ENCODE measurements around the gene PLA2G4F.

PLA2G4F gene

DNA sequence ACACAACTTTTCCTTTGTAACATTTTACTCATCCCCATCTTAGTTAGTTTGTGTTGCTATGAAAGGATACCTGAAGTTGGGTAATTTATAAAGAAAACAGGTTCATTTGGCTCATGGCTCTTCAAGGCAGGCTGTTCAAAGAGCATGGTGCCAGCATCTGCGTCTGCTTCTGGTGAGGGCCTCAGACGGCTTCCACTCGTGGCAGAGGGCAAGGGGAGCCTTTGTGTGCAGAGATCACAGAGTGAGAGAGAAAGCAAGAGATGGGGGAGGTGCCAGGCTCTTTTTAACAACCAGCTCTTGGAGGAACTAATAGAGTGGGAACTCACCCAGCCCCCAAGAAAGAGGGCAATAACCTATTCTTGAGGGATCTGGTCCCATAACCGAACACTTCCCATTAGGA, 23.1 kb downstream of the PLA2G4F start:
- no peak for DNase-seq (ENCODE audit: low spot score)

DNA sequence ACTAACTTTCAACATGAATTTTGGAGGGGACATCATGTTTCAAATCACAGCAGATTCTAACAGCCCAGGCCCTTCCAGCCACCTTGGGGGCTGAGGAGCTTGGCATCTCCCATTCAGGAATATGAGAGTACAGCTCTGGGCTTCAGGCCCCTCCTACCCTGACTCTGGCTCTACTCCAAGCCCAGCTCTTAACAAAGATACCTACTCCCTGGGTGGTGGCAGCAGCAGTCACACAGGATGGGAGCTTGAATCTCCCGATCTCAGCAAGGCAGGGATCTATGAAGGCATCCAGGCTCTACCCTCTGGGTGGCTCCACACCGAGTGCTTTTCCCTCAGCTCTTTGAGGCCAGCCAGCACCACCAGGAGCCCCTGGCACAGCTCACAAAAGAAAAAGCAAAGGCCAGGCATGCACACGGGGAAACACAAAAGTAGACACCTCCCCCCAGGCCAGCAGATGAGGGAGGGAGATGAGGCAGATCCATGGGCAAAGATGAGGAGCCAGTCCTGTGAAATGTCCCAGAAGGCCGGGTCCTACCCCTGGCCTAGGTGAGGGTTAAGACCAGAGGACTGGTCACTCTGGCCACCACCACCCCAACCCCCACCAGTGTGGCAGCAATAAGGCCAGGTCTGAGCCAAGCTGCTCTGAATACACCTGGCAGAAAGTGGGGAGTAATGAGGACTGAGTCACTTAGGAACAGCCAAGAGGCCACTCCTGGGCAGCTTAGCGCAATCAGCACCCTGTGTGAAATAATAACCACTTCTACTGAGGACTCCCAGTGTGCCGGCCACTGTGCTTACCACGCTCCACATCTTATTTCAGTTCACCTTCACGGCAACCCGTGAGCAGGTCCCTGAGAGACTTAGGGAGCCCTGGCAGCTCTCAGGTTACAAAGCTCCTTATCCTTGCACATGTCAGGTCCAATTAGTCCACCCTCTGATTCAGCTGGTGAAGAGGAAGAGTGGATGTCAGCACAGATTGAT, 24.3 kb downstream of the PLA2G4F start:
- DNase-seq (ENCODE audit: low spot score), result no peak

DNA sequence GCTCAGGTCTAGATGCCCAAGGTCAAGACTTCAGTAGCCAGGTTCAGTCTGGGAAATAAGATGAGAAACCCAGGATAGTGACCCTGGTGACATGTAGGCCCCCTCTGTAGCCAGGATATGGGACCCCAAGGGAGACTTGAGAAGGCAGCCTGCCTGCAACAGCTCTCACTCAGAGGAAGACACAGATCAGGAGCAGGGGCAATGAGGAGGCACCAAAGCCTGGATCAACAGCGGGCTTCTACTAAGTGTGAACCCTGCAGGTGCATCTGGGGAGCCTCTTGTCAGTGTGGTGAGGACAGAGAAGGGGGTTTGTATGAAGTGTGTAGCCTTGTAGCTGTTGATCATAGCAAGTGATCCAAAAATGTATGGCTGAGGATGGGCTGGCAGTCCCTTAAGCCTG, 25.4 kb downstream of the PLA2G4F start:
- no peak for DNase-seq (ENCODE audit: low spot score)

DNA sequence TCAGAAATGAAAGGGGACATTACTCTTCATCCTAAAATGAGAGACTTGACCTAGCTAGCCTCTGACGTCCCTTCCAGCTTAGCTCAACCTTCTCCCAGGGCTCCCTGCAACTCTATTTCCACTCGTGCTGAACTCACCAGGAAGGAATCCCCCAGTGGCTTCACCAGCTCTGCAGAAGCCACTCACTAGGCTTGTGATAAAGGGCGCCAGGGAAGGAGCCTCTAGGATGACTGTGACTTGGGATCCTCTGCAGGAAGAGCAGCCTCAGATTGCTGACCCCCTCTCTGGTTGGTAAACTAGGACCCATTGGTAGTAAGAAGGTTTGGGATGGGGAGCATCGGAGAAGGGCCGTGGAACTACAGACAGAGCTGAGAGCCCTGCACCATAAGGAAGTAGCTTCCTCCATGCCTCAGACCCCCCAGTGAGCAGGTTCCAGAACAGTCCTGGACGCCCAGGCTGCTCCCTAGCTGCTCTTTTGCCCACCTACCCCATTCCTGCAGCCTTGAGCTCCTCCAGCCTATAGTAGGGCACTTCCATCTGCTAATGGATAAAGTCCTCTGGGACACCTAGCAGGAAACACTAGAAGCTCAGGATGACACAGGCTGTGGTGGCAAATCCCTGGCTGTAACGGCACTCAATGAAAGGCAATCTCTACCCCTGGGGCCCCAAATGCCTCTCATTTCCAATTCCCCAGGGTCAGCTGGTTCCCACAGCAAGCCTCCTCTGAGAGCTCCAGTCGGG, 26.0 kb downstream of the PLA2G4F start:
- no peak for DNase-seq (ENCODE audit: low spot score)

DNA sequence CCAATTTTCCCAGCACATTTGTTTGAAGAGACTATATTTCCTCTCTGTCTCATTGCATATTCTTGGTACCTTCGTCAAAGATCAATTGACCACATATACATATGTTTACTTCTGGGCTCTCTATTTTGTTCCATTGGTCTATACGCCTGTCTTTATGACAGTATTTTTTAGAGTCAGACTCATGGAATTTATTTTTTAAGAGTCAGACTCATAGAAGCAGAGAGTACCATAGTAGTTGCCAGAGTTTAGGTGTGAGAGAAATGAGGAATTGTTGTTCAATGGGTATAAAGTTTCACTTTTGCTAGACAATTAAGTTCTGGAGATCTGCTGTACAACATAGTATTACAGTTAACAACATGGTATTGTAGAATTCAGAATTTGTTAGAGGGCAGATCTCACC, 27.1 kb downstream of the PLA2G4F start:
- DNase-seq (ENCODE audit: low spot score), result no peak

DNA sequence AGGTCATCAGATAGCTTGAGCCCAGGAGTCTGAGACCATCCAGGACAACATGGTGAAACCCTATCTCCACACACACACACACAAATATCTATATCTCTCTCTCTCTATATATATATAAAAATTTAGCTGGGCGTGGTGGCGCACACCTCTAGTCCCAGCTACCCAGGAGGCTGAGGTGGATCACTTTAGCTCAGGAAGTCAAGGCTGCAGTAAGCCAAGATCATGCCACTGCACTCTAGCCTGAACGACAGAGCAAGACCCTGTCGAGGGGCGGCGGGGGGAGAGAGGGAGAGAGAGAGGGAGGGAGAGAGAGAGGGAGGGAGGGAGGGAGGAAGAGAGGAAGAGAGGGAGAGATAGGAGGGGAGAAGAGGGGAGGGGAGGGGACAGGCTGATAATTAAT, 28.0 kb downstream of the PLA2G4F start:
- DNase-seq (ENCODE audit: low spot score), result no peak

DNA sequence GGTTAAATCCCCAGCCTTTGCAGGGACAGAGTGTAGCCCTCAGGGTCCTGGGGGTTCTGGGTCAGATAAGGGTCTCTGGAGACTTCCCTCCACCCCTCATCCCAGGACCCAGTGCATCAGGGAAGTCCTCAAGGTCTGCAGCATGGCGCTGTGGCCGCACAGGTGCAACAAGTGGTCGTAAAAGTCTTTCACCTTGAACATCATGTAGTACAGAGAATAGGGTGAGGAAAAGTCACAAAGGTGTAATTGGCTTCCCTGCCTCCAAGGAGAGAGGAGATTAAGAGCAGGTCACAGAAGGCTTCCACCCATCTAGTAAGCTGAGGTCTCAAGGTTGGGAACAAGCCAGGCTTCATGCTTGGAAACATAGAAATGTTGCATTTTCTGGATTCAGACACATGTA, 32.9 kb downstream of the PLA2G4F start:
- no peak for DNase-seq (ENCODE audit: low spot score)

DNA sequence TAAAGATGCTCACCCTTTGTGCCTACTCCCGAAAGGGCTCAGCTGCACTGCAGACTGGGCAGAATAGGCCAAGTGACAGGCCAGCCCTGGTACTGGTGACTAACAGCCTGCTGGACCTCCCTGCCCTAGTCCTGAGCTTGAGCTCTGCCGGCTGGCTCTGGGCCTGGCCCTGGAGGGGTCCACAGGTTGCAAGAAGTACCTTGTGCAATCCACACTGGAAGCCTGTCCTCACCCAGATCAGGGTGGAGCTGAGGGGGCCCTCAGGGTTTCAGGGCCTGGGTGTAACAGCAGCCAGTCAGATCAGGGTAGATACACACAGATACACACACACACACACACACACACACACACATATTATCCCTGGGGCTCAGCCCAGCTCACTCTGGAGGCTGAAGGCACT, 34.8 kb downstream of the PLA2G4F start:
- DNase-seq (ENCODE audit: low spot score), result no peak

DNA sequence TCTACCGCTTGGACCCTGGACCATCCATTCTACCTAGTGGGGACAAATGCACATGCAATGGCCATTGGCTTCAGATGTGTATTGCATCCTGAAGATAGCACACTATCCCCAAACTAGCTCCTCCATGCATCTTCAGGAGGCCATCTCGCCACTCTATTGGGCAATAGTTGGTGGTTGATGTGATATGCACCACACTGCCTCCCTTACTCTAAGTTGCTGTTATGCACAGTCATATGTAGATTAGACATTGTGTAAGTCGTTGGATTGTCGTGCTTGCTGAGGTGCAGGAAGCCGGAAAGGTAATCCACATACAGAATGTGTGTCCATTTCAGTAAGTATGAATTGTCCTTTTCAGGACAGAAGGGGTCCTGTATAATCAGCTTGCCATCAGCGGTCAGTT, 35.4 kb downstream of the PLA2G4F start:
- DNase-seq (ENCODE audit: low spot score), result no peak

DNA sequence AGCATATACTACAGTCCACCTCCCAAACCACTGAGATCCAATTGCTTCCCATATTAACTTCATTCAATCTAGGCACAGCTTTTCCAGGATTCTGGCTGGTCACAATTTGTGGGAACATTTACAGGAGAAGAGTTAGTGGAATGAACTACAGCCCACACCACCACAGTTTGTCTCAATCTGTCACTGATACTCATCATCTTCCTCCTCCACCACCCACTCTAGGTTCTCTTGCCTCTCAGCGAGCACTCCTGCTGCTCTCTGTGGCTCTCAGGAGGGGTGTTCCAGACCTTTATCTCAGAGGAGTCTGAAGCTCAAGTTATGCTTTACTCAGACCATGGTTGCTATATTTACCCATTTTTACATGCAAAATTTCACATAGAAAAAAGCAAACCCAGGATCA, 36.2 kb downstream of the PLA2G4F start:
- DNase-seq (ENCODE audit: low spot score), result no peak

DNA sequence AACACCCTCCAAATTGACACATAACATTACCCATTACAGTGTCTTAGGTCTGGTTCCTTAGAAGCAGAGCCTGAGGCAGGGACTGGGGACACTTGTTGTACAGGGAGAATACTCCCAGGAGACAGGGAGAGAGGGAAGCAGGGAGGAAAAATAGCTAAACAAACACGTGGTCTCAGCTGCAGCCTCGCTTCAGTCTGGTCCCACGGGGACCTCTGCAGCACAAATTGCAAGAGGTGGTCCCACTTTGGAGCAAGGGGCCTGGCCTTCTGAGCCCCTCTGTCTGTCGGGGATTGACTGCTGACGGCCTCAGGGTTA, 37.0 kb downstream of the PLA2G4F start:
- DNase-seq (ENCODE audit: low spot score), result no peak

DNA sequence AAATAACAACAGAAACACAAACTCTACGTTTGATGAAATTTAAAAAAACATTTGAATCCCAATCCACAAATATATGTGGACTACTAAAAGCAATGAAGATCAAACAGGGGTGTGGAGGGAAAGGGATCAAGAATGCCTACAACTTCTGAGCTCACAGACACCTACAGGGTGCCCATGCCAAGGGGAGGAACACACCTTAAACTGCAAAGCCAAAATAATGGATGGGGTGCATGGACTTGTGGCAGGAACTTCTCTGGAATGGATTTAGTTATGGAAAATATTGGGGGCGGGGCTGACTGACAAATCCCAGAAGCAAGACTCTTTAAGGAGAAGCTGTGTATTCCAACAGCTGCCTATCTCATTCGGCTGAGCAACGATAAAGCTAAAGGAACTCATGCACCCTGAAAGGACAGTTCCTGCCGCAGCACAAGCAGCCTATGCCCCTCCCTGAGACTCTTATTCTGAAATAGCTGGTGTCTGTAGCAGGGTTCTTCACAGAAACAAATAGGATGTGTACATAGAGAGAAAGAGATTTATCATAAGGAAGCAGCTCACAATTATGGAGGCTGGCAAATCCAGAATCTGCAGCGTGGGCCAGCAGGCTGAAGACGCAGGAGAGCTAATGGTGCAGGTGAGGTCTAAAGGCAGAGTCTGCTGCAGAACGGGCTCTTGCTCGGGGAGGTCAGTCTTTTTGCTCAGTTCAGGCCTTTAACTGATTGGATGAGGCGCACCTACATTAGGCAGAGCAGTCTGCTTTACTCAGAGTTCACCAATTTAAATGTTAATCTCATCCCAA, 37.6 kb downstream of the PLA2G4F start:
- no peak for DNase-seq (ENCODE audit: low spot score)

DNA sequence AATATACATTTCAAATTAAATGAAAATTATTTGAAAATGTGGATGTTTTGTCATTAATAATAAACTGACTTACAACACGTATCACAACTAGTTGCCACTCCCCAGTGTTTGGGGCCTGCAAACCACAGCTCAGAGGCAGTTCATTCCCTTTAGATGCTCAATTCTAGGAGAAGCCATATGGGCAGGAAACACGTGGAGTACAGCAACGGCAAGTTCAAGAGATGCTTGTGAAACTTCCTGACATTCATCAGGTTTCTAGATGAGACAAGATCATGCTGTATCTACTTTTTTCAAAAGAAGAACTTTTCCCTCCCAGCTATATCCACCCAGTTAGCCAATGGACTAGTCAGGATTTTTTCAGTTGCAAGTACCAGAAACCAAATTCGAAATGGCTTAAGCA, 44.5 kb downstream of the PLA2G4F start:
- no peak for DNase-seq (ENCODE audit: low spot score)

DNA sequence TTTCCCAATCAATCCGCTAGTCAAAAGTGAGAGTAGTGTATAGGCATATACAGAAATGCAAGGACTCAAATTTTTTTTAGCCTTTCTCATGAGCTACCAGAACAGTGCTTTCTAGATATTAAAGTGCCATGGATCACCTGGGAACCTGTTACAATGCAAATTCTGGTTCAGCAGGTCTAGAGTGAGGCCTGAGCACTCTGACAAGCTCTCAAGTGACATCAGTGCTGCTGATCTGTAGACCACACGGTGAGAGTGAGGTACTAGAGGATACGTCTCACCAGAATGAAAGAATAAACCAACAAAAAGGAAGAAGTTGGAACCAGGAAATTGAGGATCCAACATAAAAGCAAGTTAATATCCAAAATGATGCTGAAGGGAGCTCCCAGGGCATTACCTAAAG, 46.1 kb downstream of the PLA2G4F start:
- no peak for DNase-seq (ENCODE audit: low spot score)

DNA sequence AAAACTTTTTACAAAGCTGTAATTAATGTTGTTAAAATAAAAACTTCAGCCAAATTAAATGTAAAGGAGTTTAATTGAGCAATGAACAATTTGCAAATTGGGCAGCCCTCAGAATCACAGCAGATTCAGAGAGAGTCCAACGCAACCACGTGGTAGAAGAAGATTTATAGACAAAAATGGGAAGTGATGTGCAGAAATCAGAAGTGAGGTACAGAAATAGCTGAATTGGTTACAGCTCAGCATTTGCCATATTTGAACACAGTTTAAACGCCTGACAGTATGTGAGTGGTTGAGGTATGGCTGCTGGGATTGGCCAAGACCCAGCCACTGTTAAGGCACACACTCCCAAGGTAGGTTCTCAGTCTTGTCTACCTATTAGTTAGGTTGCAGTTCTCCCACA, 47.6 kb downstream of the PLA2G4F start:
- DNase-seq (ENCODE audit: low spot score), result no peak

DNA sequence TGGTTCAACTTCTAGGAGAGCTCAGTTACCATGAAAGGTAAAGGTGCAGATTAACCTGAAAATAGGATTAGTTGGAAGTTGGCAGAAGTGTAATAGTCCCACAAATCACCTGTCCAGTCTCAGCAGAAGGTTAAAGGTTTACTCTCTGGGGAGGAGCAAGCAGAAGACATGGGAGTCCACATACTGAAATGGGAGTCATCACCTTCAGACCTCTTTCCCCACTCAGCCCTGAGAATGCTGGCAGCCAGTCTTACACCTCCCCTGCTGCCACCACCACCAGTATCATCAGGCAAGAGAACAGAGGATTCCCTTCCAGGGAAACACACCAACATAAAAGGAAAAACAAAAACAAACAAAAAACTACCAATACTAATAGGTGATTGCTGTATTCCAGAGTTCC, 48.2 kb downstream of the PLA2G4F start:
- DNase-seq (ENCODE audit: low spot score), result no peak

DNA sequence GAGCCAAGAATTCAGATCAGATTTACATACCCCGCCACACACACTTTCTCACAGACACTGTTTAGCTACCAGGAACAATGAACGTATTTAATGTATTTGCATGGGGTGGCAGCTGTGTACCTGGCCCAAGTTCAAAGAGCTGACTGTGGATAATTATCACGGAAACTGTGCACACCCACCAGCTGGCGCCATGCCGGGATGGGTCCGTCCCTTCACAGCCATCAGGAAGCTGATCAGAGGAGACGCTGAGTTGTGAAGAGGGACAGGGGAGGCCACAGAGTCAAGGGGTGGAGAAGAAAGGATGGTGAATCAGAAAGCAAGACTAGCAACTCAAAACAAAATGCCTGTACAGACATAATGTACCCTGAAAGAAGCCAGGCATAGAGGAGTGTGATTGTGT, 49.0 kb downstream of the PLA2G4F start:
- no peak for DNase-seq (ENCODE audit: low spot score)

DNA sequence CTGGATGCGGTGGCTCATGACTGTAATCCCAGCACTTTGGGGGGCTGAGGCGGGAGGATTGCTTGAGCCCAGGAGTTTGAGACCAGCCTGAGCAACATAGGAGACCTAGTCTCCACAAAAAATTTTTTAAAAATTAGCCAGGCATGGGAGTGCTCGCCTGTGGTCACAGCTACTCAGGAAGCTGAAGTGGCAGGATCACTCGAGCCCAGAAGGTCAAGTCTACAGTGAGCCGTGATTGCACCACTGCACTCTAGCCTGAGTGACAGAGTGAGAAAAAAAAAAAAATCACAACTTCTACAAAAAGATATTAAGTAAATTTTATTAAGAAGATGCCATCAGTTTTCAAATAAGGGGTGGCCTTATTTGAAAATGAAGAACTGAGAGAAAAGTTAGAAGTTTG, 50.1 kb downstream of the PLA2G4F start:
- no peak for DNase-seq (ENCODE audit: low spot score)

DNA sequence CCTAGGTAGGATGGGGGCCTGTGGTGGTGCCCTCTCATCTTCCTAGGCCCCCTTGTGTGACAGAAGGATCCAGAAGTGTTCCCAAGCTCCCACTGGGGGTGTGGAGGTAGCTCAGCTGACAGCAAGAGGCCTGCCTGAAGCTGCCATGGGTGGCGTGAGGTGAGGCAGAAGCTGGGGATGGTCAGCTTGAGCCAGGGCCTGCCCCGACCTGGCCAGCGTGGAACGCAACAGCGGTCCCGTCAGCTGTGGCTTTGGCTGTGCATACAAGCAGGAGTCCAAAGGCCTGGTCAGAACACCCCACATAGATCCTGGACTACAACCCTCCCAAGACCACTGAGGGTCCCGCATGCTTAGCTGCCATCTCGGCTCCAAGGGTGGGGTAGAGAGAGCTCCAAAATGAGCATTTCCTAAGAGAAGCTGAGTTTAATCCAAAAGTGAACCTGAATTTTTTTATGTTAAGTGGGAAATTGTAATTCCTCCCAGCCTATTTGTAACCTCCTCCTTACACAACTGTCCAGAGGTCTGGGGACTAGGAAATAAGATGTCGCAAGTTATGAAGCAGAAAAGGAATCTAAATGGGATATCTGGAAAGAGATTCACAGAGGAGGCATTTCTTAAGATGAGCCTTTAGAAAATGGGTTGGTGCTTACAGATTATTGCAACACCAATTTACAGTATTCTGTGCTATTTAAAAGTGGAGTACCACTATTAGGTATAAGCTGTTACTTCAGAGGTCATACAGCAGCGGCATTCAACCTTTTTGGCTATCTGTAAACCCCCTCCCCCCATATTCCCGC, 52.1 kb downstream of the PLA2G4F start:
- DNase-seq (ENCODE audit: low spot score), result no peak

DNA sequence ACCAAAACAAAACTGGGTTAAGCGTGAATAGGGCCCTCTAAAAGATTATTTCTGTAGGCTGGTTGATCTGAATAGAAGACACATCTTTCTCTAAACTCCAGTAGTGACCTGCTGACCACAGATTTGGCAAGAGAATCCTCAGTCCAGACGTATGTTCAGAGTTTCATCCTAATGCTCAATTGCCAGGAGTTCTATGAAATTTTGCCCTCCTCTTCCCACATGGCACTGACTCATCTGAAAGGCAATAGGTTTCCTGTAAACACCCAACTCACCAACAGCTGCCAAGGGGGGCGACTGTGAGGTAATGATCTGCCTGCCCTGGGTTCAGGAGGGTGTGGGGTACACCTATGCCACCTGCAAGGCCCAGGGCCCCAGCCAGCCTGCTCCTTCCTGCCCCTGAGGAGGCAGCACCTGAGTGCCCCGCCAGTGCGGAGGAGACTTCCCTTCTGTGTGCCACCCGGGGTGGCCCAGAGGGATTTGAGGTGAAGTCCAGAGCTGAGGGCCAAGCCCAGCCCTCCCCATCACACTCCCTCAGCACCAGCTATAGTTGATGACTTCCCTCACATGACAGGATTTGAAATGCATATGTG, 53.7 kb downstream of the PLA2G4F start:
- no peak for DNase-seq (ENCODE audit: low spot score)

DNA sequence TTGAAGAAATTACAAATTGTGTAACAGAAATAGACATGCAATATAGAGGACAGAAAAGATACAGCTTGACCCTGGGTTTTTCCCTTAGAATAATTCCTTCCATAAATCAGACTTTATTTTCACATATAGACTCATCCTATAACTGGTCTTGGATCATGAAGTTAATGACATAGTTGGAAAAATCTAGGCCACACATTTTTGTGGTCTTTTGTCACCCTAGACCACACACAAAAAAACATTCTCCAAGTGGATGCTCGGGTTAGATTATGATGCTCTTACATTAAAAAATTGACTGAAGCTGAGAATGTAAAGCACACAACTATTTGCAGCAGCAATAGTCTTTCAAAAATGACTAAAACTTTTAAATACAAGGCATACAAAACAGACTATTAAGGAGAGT, 54.6 kb downstream of the PLA2G4F start:
- no peak for DNase-seq (ENCODE audit: low spot score)
